Neural crest cell (in vitro differentiated cells): ENCODE data around the gene BEND5. TPM values are rescaled to one million over a fixed set of nuclear protein-coding genes. Genes with fewer than 3 reads are reported as not detected.

ENCODE experiments used
- DNase-seq: peaks from one replicate; pipeline ENCODE4 v3.0.0; 2021; ENCODE audit warnings: low read depth, mixed read lengths, low spot score
- H3K27ac Mint-ChIP-seq: one replicate; pipeline ENCODE4 v1.8.0; 2021; ENCODE audit warnings: mild to moderate bottlenecking, mixed read lengths; ENCODE audit not compliant: unreplicated experiment
- H3K27me3 Mint-ChIP-seq: 2 replicates; pipeline ENCODE4 v1.8.0; 2021; ENCODE audit warnings: low read depth, mild to moderate bottlenecking, mixed read lengths
- H3K36me3 Mint-ChIP-seq: 2 replicates; pipeline ENCODE4 v1.8.0; 2021; ENCODE audit warnings: low read depth, mild to moderate bottlenecking, mixed read lengths
- H3K4me1 Mint-ChIP-seq: 2 replicates; pipeline ENCODE4 v1.8.0; 2021; ENCODE audit warnings: mixed read lengths
- H3K4me3 Mint-ChIP-seq: one replicate; pipeline ENCODE4 v1.8.0; 2021; ENCODE audit warnings: mild to moderate bottlenecking, mixed read lengths
- H3K9me3 Mint-ChIP-seq: 2 replicates; pipeline ENCODE4 v1.8.0; 2021; ENCODE audit warnings: mixed read lengths
- total RNA-seq: library from RNA; stranded (reverse); gene quantifications from 2 replicates; pipeline ENCODE4 v1.2.1, GENCODE V29; 2021
- TF ChIP-seq, protein P1 (sequence below): fragments of 200-600 bp; sonication (generic); conservative IDR thresholded peaks from 2 replicates; pipeline ENCODE4 v1.5.0; 2021; ENCODE audit warnings: antibody characterized with exemption, mild to moderate bottlenecking

BEND5 gene
- total RNA-seq, 1 donor from 2014 or later, result 18.0 TPM

DNA sequence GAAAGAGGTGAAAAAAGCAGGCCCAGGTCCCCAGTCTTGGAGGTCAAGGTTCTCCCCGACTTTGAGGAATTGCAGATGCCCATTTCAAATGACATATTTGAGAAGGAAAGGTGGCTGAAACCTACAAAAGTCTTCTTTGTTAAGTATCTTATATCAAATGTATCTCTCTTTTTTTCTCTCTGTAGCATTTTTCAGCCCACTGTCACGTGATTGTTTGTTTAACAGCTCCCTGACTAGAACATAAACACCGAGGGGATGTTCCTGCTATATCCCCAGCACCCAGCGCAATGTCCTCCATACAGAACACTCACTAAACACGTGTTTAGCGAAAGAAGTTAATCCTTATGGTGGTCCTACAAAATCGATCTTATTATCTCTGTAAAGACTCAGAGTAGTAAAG is 27.6 kb downstream of the BEND5 start:
- peaks cover 30% of the 10 kb centered on the region for H3K4me1 Mint-ChIP-seq
- no peaks in the 10 kb centered on the region for H3K27me3 Mint-ChIP-seq
- TF ChIP-seq, protein P1, sequence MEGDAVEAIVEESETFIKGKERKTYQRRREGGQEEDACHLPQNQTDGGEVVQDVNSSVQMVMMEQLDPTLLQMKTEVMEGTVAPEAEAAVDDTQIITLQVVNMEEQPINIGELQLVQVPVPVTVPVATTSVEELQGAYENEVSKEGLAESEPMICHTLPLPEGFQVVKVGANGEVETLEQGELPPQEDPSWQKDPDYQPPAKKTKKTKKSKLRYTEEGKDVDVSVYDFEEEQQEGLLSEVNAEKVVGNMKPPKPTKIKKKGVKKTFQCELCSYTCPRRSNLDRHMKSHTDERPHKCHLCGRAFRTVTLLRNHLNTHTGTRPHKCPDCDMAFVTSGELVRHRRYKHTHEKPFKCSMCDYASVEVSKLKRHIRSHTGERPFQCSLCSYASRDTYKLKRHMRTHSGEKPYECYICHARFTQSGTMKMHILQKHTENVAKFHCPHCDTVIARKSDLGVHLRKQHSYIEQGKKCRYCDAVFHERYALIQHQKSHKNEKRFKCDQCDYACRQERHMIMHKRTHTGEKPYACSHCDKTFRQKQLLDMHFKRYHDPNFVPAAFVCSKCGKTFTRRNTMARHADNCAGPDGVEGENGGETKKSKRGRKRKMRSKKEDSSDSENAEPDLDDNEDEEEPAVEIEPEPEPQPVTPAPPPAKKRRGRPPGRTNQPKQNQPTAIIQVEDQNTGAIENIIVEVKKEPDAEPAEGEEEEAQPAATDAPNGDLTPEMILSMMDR, result no peak
- no peak for DNase-seq
- no peaks in the 10 kb centered on the region for H3K9me3 Mint-ChIP-seq
- no peak overlapping the region for H3K27ac Mint-ChIP-seq
- no peak overlapping the region for H3K4me3 Mint-ChIP-seq
- peaks cover 29% of the 10 kb centered on the region for H3K36me3 Mint-ChIP-seq

DNA sequence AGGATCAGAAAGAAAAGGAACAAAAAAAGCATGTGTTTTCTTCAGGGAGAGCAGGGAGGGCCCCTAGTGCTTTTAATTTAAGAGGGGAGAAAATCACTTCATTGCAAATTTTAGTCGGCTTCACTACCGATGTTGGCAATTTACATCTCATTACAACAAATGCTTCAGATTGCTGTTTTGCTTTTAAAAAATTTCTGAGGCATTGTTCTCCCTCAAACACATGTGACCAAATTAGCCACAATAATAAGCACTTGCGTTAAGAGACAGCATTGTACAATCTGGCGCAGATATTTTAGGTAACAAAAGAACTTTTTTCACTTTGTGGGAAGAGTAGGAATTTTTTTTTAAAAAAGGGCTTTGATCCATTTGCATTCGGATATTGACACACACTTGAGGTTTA is 29.8 kb downstream of the BEND5 start:
- peaks cover 30% of the 10 kb centered on the region for H3K4me1 Mint-ChIP-seq
- no peaks in the 10 kb centered on the region for H3K27me3 Mint-ChIP-seq
- no peak for DNase-seq
- TF ChIP-seq, protein P1, result no peak
- peaks cover 24% of the 10 kb centered on the region for H3K36me3 Mint-ChIP-seq
- H3K9me3 Mint-ChIP-seq, result no peaks in the 10 kb centered on the region
- peak overlapping the region; percentile 43 for H3K27ac Mint-ChIP-seq
- no peak overlapping the region for H3K4me3 Mint-ChIP-seq

DNA sequence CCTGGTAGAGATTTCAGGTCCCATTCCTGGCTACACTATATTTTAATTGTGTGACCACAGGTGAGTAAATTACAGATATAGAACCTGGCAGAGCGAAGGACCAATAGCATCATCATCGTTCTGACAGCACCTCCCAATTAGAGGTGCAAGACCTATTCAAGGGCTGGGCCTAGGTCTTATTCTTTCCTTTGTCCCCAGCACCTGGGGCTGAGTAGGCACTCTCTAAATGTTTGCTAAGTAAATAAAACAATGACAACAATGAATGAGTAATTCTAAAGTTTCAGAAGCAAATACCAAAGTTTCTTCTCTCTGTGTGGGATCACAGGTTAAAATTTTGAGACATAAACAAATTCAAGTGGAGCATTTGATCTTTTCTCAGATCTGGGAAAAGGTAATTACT is 32.7 kb downstream of the BEND5 start:
- no peaks in the 10 kb centered on the region for H3K9me3 Mint-ChIP-seq
- H3K4me3 Mint-ChIP-seq, result no peak overlapping the region
- H3K36me3 Mint-ChIP-seq, result peaks cover 21% of the 10 kb centered on the region
- TF ChIP-seq, protein P1, result no peak
- peaks cover 30% of the 10 kb centered on the region for H3K4me1 Mint-ChIP-seq
- no peak overlapping the region for H3K27ac Mint-ChIP-seq
- no peak for DNase-seq
- no peaks in the 10 kb centered on the region for H3K27me3 Mint-ChIP-seq

DNA sequence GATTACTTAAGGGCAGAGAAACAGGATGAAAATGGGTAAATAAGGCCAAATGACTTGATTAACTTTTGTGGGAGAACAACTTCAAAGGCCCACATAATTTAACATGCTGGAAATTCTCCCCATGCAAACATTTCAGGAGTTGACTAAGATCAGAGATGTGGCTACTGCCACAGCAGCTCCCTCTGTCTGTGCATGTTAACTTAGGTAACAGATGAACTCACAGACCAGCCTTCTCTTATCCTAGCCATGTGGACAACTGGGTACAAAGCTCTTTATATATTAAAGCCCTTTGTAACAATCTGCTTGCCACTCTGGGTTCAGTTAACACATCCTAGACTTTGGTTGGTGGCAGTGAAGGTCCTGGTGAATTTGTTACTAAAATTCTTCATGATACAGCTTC is 33.2 kb downstream of the BEND5 start:
- Mint-ChIP-seq H3K4me3 (no peak overlapping the region), H3K9me3 (no peaks in the 10 kb centered on the region), H3K4me1 (peaks cover 30% of the 10 kb centered on the region), H3K36me3 (peaks cover 18% of the 10 kb centered on the region), H3K27me3 (no peaks in the 10 kb centered on the region), H3K27ac (no peak overlapping the region)
- TF ChIP-seq, protein P1, result no peak
- DNase-seq, result no peak

DNA sequence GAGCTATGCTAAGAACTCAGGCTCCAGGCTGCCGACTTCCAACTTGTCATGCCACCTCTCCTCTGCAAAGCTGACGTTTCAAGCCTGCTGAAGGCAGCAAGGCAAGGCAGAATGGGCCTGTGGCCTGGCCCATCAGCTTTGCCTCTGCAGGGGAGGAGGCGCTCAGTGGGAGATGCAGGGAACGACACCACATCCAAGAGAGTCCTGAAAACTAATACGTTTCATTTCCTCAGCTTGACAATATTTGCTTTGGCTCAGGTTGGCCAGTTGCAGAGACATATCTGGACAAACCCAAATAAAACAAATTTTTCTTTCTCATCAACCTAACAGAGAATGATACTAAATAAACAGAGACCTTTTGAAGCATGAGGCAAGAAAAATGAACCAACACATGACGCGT is 35.3 kb downstream of the BEND5 start:
- H3K27ac Mint-ChIP-seq, result no peak overlapping the region
- H3K36me3 Mint-ChIP-seq, result peaks cover 21% of the 10 kb centered on the region
- TF ChIP-seq, protein P1, result no peak
- H3K4me3 Mint-ChIP-seq, result no peak overlapping the region
- H3K4me1 Mint-ChIP-seq, result peaks cover 21% of the 10 kb centered on the region
- no peaks in the 10 kb centered on the region for H3K9me3 Mint-ChIP-seq
- H3K27me3 Mint-ChIP-seq, result no peaks in the 10 kb centered on the region
- DNase-seq, result no peak

DNA sequence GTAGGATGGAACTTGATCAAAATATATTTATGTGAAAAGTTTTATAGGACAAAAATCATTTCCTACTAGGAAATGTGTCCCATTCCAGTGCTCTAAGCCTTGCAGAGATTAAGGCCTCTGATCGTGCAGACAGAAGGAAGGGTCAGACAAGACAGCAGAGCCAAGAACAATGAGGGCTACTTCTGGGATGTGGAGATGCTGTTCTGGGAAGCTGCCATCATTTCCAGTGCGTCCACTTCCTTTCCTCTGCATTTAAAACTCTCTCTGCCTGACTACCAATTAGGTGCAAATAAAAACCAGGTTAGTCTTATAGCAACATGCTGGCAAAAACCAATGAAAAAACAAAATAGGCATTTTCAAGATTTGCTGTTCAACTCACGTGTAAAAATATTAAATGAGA is 36.1 kb downstream of the BEND5 start:
- H3K27ac Mint-ChIP-seq, result no peak overlapping the region
- no peak overlapping the region for H3K4me3 Mint-ChIP-seq
- TF ChIP-seq, protein P1, result no peak
- peaks cover 27% of the 10 kb centered on the region for H3K36me3 Mint-ChIP-seq
- DNase-seq, result no peak
- no peaks in the 10 kb centered on the region for H3K27me3 Mint-ChIP-seq
- H3K9me3 Mint-ChIP-seq, result no peaks in the 10 kb centered on the region
- H3K4me1 Mint-ChIP-seq, result peaks cover 22% of the 10 kb centered on the region
